Measurements from ENCODE around the gene MYCBP. TPM values are rescaled to one million over a fixed set of nuclear protein-coding genes. Genes with fewer than 3 reads are reported as not detected.

The MYCBP gene
- total and polyA plus RNA-seq, 2 of the 8 experiments (the other 6 are each of a cell fraction or from before 2014, with no cell fraction given): 22.4 to 38.2 TPM

DNA sequence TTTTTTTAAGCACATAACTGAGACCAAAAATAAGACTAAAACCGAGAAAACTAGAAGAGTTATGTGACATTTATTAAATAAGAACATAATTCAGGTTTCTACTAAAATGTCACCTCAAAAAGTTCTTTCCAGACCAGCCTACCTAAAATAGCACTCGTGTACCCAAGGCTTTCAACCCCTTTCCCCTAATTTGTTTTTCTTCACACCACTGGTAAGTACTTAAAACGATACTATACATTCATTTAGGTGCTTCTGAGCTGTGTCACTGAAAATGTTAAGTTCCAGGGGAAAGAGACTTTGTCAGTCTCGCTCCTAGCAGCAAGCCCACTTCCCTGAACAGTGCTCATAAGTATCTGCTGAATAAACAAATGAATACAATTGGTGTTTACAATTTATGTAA is 20.4 kb downstream of the MYCBP start (continued):
- no peak for TF ChIP-seq SIN3A (conservative IDR thresholded peaks at IDR 0.05 in 1 of 2, IDR thresholded peaks at IDR 0.05 in 1 of 2; ENCODE audit: low read depth in 1 of 2, low read length in 2 of 2)
- no peak for TF ChIP-seq ATF3 (IDR thresholded peaks at IDR 0.05; ENCODE audit: insufficient read depth, low read depth, low read length)
- TF ChIP-seq RXRA (IDR thresholded peaks at IDR 0.05; ENCODE audit: insufficient read depth, low read depth, low read length): no peak
- no peak for TF ChIP-seq YY1 (IDR thresholded peaks at IDR 0.05; ENCODE audit: low read depth, low read length)
- TF ChIP-seq CTBP2 (IDR thresholded peaks at IDR 0.05; ENCODE audit: borderline replicate concordance, insufficient read depth, insufficient read length, low read length): no peak
- TF ChIP-seq CHD2 (IDR thresholded peaks at IDR 0.05; ENCODE audit: low read length): no peak
